GM18499 (cell line): ENCODE data around the gene TP73.

Experiments used
- ATAC-seq: cut with Tn5 transposase; IDR thresholded peaks from one replicate; pipeline ENCODE4 v1.9.1; 2021; ENCODE audit warnings: moderate number of reproducible peaks; ENCODE audit not compliant: insufficient read depth, unreplicated experiment

The TP73 gene

DNA sequence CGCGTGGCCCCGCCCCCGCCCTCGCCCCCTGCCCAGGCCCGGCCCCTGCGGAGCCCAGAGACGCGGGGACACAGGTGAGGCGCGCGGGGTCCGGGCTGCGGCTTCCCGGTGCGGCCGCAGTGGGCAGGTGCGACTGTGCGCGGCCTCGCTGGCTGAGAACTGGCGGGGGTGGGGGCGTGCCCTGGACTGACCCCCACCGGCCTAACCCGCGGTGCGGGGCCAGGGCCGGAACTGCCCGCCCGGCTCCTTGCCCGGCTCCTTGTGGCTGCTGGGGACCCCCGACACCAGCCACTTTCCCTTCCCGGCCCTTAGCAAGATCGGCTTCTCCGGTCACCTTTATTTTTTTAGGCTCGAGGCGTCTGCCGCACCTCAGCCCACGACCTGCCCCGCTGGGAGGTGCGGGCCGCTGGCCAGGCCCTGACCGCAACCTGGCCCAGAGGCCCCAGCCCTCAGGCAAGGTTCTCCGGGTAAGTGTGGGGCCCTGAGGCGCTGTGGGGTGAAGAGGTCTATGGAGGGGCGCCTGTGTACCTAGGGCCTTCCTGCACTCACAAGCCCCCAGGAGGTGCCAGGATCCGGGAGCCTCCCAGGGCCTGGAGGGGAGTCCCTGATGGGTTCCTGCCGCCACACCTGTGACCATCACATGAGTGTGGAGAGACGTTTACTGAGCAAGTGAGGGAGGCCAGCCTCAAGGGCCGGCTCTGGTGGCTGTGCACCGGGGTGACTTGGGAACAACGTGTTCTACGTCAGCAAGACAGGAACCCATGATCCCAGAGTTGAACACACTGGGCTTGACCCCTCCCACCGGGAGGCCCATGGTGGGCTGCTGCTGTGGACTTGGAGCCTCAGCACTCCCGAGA, 120.6 kb downstream of the TP73 start, which contains the start of gene SMIM1:
Gene SMIM1 (plus strand): TSS at position 35 of the 857 bp plus-strand sequence. CDS start 2,625 bp downstream, outside the sequence.
- no peak for ATAC-seq

GRCh38 chr1:3773572-3774275, 121.4 kb downstream of the TP73 start:
- no peak for ATAC-seq

DNA sequence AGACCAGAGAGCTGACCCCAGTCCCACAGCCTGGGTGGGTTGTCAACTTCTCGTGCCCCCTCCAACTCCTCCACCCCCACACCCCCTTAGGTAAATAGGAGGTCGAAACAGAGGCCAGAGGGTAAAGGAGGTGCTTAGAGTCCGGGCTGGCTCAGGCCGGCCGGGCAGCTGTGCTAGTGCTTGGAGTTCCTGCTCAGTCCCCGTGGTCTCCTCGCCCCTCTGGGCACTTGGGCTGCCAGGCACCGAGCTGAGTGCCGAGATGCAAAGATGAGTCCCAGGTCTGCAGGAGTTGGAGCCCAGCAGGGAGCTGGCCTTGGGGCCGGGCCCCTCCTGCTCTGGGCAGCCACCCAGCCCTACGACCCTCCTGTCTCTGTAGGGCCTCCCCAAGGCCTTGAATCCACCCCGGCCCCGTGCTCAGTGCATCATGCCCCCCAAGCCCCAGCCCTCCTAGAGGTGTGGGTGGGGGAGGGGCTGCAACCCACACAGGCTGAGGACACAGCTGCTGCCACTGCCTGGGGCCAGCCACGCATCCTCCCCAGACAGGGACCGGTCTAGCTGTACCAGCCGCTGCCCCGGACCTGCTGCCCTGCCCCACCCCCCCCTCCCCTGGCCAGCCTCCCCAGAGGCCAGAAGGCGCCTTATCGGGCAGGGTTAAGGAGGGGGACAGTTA, 122.1 kb downstream of the TP73 start:
- ATAC-seq = no peak

GRCh38 chr1:3774946-3775489, 122.7 kb downstream of the TP73 start:
- ATAC-seq = no peak

GRCh38 chr1:3775490-3776230, 123.3 kb downstream of the TP73 start:
- no peak for ATAC-seq

- ATAC-seq = no peak
These were observed 124.1 kb downstream of the TP73 start for GRCh38 chr1:3776231-3776961.

DNA sequence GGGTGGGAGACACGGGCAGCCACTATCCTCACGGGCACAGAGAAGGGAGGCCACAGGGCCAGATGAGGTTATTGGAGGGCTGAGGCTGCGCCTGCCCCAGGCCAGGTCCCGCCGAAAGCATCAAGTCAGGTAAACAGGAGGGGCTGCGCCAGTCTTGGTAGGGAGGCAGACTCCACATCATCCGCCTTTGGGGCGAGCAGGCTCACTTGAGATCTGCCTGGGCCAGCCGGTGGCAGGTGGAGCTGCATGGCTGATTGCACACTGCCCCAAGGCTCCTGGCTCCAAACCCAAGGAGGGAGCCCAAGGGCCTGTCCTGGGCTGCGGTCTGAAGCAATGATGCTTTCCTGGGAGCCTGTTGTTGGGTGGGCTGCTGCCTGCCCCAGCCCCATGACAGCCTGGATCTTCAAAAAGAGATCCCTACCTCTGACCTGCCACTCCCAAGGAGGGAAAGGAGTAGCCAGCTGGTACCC, 124.8 kb downstream of the TP73 start:
- no peak for ATAC-seq

DNA sequence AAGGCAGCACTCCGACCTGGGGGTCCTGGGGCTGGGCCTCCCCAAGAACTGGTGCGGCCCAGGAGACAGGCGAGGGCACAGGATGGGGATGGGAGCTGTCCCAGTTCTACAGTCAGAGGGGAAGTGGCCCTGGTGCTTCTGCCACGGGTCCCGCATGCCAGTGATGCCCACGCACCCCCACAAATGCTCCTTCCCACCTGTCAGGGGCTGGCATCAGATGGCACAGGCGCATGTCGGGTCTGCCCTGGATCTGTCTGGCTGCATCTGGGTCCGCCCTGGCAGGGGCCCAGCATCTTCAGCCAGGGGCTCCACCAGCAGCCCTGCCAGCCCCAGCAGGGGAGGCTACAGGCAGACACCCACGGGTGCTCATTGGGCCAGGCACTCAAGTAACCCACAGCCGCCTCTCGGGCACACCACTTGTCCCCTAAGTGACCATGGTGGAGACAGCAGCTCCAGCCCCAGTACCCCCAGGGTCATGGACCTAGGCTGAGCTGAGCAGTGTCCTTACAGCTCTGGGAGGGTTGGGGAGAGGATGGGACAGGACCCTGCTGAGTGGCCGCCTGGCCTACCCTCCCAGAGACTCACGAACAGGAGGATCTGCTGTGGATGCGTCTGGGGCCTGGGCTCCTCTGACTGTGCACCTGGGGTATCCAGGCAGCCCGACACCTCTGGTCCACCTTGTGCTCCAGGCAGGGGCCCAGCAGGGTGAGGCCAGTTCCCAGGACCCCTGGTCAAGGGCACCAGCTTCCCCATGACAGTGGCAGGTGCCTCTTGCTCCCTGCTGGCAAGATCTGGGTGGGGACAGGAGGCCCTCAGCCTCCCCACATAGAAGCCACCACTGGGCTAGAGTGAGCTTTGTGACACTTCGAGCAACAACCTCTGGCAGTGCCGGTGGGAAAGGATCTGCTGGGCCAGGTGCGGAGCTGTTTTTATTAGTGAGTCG, 125.6 kb downstream of the TP73 start:
- ATAC-seq = no peak

DNA sequence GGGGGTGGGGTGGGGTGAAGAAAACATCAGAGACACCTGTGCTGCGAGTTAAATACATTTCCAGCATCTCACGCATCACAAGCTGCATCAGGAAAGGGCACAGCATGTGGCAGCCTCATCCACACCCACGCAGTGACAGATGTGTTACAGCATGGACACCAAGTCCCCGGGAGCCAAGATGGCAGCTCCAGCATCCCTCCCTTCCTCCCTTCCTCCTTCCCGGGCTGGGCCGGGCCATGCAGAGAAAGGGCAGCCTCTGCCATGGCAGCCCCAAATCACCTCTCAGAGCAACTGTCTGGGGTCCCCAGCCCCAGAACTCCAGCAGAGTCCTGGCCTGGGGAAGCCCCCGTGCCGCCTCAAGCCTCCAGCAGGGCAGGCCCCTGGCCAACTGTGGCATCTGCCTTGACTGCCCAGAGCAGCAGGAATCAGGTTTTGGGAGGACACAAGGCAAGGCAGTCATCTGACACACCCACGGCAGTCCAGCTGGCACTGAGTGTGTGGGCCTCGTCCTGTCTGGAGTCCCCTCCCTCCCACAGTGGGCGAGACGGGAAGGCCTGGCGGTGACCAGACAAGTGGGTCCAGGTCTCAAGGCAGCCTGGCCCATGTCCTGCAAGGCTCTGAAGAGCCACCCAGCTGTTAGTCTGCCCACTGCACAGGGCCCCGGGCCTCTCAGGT, 126.4 kb downstream of the TP73 start:
- ATAC-seq = no peak

DNA sequence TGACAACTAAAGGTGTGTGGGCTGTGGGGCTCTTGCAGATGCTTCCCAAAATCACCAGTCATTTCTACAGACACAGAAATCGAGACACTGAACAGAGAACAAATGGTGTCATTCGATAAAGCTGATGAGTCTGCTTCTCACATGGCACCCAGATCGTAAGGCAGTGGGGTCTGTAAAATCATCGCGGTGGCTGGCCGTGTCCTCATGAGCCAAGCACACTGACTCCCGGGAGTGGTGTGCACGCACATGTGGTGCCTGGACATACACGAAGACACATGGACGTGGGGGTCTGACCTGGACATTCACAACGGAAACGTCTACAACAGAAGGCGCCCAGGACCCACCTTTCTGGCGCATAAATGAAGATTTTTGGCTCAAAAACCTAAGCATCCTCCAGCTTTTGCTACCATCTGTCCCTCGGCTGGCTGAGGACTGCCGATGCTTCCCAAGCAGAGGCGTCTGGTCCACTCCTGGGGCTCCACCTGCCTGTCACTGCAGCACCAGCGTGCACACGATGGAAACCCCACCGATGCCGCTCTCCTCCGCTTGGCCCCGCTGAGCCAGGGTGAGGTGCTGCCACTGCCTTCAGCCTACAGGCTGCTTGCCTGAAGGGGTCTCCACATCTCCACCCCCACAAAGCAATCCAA, 127.1 kb downstream of the TP73 start:
- ATAC-seq = no peak

DNA sequence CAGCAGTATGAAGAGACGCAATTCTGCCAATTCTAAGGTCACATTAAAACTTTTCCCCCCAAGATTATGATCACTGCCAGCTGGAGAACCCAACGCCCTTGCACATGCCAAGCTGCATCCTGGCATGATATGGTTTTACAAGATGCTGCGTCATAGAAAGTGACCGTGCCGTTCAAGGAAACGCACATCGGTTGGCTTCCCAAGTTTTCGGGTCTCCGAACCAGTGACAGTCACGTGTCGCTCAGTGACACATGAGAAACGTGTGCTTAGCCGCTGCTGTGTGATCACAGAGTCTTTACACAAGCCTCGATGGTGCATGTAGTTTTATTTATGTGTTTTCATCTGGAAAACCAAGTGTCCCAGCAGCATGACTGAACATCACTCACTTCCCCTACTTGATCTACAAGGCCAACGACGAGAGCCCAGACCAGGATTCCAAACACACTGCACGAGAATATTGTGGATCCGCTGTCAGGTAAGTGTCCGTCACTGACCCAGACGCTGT, 127.6 kb downstream of the TP73 start:
- ATAC-seq = no peak

- ATAC-seq = no peak
These were observed 128.6 kb downstream of the TP73 start for GRCh38 chr1:3780901-3781300.

- no peak for ATAC-seq
These were observed 131.5 kb downstream of the TP73 start for GRCh38 chr1:3783651-3784474.

- ATAC-seq = no peak
These were observed 132.7 kb downstream of the TP73 start for GRCh38 chr1:3785045-3785444.

DNA sequence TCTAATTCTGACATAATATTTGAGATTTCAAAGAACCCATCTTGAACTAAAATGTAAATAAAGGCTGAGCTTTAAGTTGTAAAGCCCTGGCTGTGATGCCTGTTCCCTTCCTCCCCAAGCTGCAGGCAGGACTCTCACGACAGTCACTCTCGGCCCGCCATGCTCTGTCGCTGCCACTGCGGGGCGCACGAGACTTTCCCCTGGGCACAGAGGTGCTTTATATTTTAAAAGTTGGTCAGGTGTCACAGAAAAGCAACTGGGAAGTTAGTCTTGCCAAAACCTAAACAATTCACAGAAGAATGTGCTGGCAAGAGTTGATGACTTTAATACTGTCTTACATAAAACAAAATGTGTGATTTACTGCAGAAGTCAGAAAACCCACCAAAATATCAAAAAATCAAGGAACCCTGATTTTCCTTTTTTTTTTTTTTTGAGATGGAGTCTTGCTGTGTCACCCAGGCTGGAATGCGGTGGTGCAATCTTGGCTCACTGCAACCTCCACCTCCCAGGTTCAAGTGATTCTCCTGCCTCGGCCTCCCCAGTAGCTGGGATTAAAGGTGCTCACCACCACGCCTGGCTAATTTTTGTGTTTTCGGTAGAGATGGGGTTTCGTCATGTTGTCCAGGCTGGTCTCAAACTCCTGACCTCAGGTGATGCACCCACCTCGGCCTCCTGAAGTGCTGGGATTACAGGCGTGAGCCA, 133.3 kb downstream of the TP73 start:
- ATAC-seq = no peak
